Sciatic nerve (tissue), 2 donors: ENCODE results near the gene CMPK1. TPM values are rescaled to one million over a fixed set of nuclear protein-coding genes. Genes with fewer than 3 reads are reported as not detected.

Source experiments
- ATAC-seq: fragments of 200-7000 bp; cut with Tn5 transposase; one replicate; pipeline ENCODE4 v1.9.1; 2020; ENCODE audit warnings: mild to moderate bottlenecking, moderate library complexity
- DNase-seq: peaks from one replicate; pipeline ENCODE4 v3.0.0-alpha.2; 2020; ENCODE audit warnings: low spot score
- intact Hi-C: fragments of 100-400 bp; cut with DNase I; formaldehyde crosslinking; loops from one replicate; pipeline ENCODE4 v1.14.2; 2022
- total RNA-seq: library from RNA; stranded (reverse); fragmentation: NEBNext Ultra II Directional; extraction: Animal tissue kit (Norgen Biotek cat#: 25700); gene quantifications from one replicate; pipeline ENCODE4 v1.2.1, GENCODE V29; 2021
- donor health status: DM: no; HTN: no; CAD: no.
- donor health status: DM: no; HTN: no; CAD: no.

The CMPK1 gene
- total RNA-seq, 1 donor from 2014 or later = 111 TPM

GRCh38 chr1:47388030-47388890, 54.7 kb downstream of the CMPK1 start:
- intact Hi-C loops = no loop called here
- DNase-seq (no peak), ATAC-seq (peak; percentile 27)

DNA sequence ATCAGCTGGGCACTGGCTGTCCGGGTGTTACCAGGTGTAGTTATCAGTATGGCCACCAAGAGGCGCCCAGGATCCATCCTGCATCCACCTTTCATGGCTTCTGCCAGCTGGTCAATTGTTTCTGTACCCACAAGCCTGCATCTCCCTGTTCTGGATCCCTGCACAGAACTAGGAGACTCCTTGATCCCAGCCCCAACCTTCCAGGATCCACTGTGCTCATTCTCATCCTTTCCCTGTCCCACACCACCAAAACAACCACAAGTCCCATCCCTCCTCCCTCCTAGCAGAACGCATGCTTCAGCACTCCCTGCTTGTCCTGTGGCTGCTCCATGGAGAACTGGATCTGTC, 55.3 kb downstream of the CMPK1 start:
- DNase-seq (peak; percentile 82), ATAC-seq (peak; percentile 91)
- intact Hi-C loops = no loop called here

DNA sequence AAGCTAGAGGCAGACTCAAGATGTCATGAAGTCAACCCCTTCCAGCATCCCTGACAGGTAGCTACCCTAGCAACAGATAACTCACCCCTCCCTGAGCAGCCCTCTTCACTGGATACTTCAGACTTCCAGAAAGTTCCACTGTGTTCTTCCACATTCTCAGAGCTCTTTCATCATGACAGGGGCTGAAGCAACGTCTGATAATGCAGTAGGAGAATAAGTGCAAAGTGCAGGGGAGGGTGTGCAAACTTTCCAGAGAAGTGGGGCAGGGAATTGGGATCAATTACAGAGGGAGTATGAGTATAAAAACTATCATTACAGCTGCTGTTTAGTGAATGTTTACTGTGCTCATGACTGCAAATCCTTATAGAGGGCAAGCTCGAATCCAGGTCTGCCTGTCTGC, 56.1 kb downstream of the CMPK1 start:
- intact Hi-C loops = no loop called here
- DNase-seq (no peak), ATAC-seq (no peak)

DNA sequence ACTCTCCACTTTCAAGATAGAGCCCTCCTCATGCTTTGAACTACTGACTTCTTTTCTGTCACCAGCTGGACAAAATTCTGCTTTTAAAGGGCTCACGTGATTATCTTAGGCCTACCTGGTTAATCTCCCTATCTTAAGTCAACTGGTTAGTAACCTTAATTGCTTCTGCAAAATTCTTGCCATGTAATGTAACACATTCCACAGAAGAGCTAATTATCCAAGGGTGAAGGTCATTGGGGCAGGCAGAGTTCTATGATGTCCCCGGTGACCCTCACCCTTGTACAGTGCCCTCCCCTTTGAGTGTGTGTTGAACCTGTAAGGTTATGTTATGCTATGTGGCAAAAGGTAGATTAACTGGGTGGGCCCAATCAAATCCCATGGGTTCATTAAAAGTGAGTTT, 57.3 kb downstream of the CMPK1 start:
- intact Hi-C loops = no loop called here
- DNase-seq = no peak
- no peak for ATAC-seq

GRCh38 chr1:47393141-47393540, 59.6 kb downstream of the CMPK1 start:
- intact Hi-C loops = no loop called here
- DNase-seq (no peak), ATAC-seq (no peak)

- intact Hi-C loops = no loop called here
- no peak for DNase-seq
- ATAC-seq = peak; percentile 28
Observed at GRCh38 chr1:47395433-47395832, 61.8 kb downstream of the CMPK1 start.

- no peak for DNase-seq
- intact Hi-C loops = no loop called here
Observed at GRCh38 chr1:47396671-47397196, 63.1 kb downstream of the CMPK1 start.

DNA sequence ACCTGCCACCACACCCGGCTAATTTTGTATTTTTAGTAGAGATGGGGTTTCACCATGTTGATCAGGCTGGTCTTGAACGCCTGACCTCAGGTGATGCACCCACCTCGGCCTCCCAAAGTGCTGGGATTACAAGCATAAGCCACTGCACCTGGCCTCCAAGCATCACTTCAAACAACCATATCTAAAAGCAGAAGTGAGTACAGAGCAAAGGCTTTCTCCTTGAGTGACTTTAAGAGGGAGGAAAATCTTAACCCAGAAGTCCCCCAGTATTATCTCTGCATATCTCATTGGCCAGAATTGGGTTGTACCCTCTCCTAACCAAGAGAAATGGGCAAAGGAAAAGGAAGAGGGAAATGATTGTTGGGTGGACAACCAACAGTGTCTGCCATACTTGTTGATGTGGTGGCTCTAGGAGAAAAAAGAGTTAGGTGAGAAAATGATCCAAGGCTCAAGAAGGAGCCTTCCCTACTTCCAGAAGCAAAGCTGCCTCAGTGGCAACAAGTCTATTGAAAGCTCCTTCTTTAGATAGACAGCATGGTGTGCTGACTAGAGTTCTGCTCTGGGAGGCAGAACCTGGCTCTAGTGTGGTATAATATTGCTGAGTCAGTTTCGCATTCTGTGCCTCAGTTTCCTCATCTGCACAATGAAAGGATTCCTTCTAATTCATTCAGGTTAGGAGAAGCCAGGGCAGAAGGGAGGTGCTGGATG, 65.7 kb downstream of the CMPK1 start:
- ATAC-seq (no peak), DNase-seq (no peak)
- intact Hi-C loops = no loop called here

More at GRCh38 chr1:47396671-47397196, 63.1 kb downstream of the CMPK1 start:
- no peak for ATAC-seq

DNA sequence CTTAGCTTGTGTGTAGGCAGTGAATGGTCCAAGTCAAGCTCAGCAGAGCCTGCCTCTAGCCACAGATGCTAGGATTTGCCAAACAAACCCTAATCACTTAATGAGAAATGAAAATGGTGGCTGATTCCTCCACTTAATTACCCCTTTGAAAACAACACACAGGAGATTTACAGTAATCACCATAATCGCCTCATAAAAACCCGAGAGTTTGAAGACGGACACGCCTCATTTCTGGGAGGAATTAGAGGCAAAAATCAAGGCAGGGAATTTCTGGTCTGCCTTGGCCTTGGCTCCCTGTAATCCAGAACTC, 66.2 kb downstream of the CMPK1 start:
- ATAC-seq = no peak
- DNase-seq = no peak
- intact Hi-C loops = no loop called here

- ATAC-seq = no peak
- no peak for DNase-seq
- intact Hi-C loops = no loop called here
Observed at GRCh38 chr1:47401761-47402160, 68.2 kb downstream of the CMPK1 start.

GRCh38 chr1:47402591-47402990, 69.0 kb downstream of the CMPK1 start:
- intact Hi-C loops = no loop called here
- no peak for DNase-seq
- no peak for ATAC-seq

- intact Hi-C loops = no loop called here
- no peak for ATAC-seq
- DNase-seq = no peak
Observed at GRCh38 chr1:47403321-47403910, 69.8 kb downstream of the CMPK1 start.

- intact Hi-C loops = no loop called here
- no peak for DNase-seq
- peak; percentile 83 for ATAC-seq
Observed at GRCh38 chr1:47405697-47406096, 72.1 kb downstream of the CMPK1 start.

GRCh38 chr1:47406966-47407365, 73.4 kb downstream of the CMPK1 start:
- intact Hi-C loops = no loop called here
- DNase-seq (no peak), ATAC-seq (no peak)

GRCh38 chr1:47407481-47407880, 73.9 kb downstream of the CMPK1 start:
- ATAC-seq = no peak

GRCh38 chr1:47409311-47410067, 75.9 kb downstream of the CMPK1 start:
- ATAC-seq = peak; percentile 74
- intact Hi-C loops = no loop called here
- no peak for DNase-seq

More at GRCh38 chr1:47407481-47407880, 73.9 kb downstream of the CMPK1 start:
- intact Hi-C loops = no loop called here
- DNase-seq = no peak

DNA sequence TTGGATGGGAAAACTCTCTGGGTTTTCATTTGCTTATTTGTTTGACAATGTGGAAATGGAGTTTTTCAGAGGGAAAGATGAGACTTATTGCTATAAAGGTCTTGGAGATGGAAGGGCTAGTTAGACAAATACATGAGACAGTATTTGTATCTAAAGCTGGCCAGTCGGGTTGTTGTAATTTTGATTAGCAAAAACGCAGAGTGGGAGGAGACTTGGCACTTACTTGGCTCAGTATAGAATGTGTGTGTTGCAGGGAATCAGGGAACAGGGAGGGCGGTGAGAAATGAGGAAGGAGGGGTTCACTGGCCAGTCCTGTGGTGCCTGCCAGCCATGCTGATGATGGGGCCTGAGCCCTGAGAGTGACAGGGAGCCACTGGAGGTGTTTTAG, 76.5 kb downstream of the CMPK1 start:
- intact Hi-C loops = no loop called here
- DNase-seq (no peak), ATAC-seq (no peak)

- no peak for DNase-seq
- intact Hi-C loops = no loop called here
- ATAC-seq = no peak
Observed at GRCh38 chr1:47411436-47411835, 77.8 kb downstream of the CMPK1 start.

GRCh38 chr1:47412437-47412836, 78.8 kb downstream of the CMPK1 start:
- ATAC-seq (no peak), DNase-seq (no peak)
- intact Hi-C loops = no loop called here
